NCI-H128 (cell line): ENCODE results near the gene SEZ6L.
"Not testable (repeated sequence)": the region's sequence is repeated elsewhere in the genome, so short reads cannot be mapped to it uniquely, and the experiment has no call there.

ENCODE experiments used
- DNase-seq: peaks from one replicate; lab custom pipeline; 2025; ENCODE audit not compliant: unreplicated experiment; lab: John Stamatoyannopoulos, UW

The SEZ6L gene

GRCh38 chr22:26377170-26377830, 208.0 kb downstream of the SEZ6L start:
- no peak for DNase-seq

DNA sequence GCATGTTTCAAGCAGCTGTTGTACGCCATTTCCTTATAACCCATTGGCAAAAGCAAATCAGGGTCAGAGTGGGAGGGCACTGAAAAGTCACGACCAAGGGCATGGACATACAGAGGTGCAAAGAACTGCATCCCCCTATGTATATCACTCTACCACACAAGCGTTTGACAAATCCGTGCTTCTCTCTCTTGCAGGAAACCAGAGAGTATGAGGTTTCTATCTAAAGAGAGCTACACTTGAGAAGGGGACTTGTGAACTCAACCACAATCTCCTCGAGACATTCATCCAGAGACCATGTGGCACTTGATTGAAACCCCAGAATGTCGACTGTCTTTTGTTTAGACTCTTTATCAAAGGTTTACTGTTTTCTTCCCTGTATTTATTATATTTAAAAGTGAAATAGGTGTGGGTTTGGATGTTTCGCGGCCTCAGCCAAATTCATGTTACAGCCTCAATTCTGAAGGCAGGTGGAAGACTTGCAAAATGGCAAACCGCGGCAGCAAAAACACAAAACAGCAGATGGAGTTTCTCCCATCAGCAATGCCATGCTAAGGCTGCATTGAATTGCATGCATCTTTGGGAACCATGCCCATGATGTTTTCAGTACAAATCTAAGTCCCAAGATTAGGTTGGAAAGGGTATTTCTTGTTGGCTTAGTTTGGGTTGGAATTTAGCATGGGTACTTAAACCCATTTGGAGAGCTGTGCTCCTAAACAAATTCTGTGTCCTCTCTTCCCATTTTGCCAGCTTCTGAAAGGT, 211.0 kb downstream of the SEZ6L start:
- no peak for DNase-seq

DNA sequence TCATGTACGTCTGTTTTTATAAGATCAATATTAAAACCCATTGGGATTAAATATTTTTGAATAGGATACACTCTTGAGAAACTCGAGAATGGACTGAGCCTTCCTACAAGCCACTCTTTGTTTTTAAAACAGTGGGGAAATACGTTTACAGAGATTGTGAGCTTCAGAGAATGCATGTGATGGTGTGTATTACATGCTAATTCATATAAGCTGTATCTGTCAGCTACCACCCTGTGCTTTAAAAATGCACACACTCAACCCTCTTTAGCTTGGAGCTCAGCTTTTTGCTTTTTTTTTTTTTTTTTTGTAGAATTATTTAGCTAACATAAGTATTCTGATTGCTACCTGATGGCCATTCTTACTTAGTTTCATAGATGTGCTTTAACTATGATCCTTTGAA, 213.5 kb downstream of the SEZ6L start:
- DNase-seq = no peak

DNA sequence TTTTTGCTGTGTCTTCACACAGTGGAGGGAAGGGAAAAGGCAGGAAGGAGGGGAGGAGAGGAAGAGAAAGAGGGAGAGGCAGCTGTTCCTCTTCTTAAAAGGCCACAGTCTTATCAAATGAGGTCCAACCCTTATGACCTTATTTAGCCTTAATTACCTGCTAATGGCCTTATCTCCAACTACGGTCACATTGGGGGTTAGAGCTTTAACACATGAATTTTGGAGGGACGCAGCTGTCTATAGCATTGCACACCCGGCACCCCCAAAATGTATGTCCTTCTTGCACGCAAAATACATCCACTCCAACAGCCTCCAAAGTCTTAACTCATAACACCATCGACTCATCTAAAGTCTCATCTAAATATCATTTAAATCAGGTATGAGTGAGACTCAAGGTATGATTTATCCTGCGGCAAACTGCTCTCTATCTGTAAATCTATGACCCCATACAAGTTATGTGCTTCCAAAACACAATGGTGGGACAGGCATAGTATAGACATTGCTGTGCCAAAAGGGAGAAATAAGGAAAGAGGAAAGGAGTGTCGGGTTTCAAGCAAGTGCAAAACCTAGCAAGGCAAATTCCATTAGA, 214.8 kb downstream of the SEZ6L start:
- no peak for DNase-seq

DNA sequence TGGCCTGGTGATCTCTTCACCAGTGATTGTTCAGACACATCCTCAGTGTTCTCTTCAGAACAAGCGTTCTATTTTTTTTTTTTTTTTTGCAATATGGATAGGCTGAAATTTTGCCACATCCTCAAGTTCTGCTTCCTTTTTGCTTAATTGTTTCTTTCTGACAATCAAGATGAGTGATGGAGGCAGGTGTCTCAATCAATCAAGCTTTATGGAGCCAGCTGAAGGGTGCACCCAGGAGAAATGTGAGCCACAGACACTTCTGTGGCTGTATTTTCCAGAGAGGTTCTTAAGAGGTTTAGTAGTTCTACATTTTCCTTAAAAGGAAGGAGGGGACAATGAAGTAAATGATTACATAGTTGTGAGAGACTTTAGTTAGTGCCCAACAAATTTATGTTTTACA, 215.9 kb downstream of the SEZ6L start:
- DNase-seq = no peak

- no peak for DNase-seq
Observed at GRCh38 chr22:26389125-26389524, 219.9 kb downstream of the SEZ6L start.

DNA sequence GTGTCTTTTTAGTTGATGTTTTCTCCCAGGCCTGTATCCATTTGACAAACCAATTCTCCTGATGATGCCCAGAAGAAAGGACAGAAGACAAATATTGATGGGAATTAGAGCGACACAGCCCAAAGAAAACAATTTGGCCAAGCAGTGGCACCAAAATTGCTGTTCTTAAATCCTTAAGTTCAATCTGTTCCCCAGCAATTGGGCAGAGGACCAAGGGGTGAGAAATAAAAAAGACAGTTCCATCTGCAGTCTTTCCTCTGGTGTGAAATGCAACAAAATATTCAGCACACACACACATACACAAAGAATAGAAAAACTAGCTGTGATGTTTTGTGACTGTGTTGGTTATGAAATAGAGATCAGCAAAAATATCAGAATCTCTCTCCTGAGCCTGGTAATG, 221.8 kb downstream of the SEZ6L start:
- DNase-seq = no peak

DNA sequence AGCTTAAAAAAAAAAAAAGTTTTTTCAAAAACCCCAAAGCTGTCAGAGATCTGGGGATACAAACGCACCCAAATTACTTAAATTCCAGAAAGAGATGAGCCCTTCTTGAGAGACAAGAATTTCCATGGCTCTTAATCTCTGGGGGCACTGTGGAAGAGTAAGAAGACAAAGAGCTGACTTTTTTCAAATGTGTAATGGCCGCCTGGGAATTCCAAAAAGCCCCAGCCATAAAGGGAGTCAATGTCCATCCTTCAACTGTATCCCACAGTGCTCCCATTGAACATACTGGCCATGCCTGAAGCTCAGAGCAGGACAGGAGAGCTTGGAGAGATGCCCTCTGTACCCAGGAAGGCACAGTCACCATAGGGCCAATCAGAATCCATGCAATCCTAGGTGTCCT, 222.4 kb downstream of the SEZ6L start:
- no peak for DNase-seq

DNA sequence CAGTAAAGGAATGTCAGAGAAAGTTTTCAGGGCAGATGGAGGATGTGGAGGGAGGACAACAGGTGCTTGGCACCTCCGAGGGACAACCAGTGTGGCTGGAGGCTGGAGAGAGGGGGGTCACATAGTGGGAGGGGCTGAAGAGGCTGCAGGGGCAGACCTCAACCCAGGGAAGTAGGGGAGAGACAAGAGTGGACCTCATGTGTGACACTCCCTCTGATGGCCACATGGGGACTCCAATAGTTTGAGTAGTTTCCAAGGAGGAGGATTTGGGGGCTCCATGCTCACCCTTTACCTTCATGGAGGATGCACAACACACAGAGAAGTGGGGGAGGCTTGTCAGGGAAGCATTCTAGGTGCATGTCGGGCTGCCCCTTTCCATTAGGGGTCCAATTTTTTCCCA, 224.7 kb downstream of the SEZ6L start:
- DNase-seq = no peak

DNA sequence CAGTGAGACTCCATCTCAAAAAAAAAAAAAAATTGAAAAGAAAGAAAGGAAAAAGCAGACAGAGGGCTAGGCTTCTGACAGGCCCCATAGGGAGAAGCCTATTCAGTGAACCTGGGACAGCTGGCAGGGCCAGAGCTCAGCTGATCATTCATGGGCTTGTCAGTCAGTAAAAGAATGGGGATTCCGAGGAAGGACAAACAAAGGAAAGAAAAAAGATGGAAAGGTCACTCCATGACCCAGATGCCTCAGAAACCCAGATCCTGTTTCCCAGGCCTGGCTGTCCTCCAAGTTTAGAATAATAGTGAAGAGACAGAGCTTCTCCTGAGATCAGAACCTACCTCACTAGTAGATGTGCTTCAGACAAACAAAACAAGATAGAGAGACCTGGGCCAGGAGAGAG, 225.5 kb downstream of the SEZ6L start:
- DNase-seq = no peak

DNA sequence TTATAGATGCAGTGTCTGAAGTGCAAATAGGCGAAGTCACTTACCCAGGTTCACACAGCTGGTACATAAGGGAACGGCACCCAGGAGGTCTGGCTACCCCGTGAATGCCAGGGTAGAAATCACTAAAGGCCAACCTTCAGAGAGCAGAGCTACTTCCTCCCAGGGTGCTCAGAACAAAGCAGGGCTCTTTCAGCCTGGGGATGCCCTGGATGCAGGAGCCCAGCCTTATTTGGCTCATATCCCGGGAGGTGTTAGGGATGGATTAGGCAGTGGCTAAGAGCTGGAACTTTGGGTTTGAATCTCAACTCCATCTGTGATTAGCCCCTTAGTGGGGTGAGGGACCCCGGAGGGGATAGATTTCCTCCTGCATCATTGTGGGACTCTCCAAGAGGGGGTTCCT, 226.7 kb downstream of the SEZ6L start:
- DNase-seq = no peak

DNA sequence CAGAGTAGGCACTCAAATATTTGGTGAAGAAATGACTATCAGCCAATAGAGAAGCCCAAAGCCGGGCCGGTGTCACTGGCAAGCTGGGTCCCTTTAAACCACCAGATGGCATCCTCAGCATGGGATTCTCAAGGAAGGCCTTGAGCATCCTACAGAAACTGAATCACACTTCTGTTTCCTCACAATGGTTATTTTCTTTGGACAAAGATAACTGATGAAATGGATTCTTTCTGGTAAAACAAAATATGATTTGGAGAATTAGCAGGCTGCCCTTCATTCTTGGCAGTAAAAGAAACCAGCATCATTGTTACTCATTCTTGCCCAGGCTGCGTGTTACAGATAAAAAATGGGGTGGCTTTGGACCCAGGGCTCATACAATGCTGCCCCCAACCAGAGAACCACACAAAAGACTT, 229.5 kb downstream of the SEZ6L start:
- DNase-seq = no peak

- DNase-seq = no peak
Observed at GRCh38 chr22:26399289-26399688, 230.0 kb downstream of the SEZ6L start.

GRCh38 chr22:26401726-26402125, 232.5 kb downstream of the SEZ6L start:
- DNase-seq = no peak

DNA sequence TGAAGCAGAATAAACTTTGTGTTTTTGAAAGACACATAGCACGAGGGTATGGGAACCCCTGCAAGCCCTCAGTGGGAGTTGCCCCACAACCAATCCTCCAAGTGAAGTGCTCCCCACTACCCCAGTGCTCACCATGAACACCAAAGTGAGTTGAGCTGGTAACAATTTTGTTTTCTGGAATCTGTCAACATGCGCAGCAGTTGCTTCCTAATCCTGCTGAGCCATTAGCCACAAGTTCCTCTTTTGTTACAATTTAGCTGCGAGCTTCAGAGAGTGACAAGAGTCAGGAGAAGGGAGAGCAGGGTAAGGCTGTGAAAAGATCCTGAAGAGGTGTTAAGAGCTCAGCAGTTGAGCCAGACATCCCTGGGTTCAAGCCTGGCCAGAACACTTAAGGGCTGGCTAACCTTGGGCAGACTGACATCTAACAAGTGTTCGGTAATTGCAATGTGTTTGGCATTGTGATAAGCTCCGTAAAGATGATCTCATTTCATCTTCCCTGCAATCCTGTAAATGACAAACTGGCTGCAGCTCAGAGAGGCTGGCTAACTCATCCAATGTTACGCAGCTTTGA, 235.7 kb downstream of the SEZ6L start:
- DNase-seq = no peak

DNA sequence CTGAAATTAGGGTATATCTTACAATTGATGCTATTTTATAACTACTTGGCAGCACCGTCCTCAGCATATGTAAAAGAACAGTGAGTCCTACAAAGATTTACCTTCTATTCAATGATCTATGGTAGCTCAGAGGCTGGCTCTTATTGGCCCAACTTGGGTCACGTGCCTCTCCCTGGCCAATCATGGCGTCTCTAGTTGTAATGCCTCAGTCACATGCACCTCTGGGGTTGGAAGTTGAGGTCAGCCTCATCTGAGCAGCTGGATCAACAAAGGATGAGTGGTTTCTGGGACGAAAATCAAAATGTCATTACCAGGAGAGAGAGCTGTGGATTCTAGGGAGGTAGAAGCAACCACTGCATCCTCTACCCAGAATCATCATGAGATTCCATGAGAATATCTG, 236.9 kb downstream of the SEZ6L start:
- no peak for DNase-seq

DNA sequence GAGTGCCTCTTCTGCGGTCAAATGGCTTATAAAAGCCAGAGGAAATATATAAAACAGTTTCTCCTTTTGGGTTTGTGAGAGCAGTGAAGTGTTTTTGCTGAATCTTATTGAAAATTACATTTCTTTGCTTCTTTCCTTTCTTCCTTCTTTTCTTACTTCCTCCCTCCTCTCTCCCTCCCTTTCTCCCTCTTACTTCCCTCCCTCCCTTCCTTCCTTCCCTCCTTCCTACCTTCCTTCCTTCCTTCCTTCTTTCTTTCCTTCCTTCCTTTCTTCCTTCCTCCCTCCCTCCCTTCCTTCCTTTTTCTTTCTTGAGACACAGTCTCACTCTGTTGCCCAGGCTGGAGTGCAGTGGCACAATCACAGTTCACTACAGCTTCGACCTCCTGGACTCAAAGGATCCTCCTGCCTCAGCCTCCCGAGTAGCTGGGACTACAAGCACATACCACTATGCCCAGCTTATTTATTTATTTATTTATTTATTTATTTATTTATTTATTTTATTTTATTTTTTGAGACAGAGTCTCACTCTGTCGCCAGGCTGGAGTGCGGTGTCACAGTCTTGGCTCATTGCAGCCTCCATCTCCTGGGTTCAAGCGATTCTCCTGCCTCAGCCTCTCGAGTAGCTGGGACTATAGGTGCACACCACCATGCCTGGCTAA, 239.4 kb downstream of the SEZ6L start:
- DNase-seq = not testable (repeated sequence)

GRCh38 chr22:26409719-26410335, 240.6 kb downstream of the SEZ6L start:
- DNase-seq = no peak

DNA sequence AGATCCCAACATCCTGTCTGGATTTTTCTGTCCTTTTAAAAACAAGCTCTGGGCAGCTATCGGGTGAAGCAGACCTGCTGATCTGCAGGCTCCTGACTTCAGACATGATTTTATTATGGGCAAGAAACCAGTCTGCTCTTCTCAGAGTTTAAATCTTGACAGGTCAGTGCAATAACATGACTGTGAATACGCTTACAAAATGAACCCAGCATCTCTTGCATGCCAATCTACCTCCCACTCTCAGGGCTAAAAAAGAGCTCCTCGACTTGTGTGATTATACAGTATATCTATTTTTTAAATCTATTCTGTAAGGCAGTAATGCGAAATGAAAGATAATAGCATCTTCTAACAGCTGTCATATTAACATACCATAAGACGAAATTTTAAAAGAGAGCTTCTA, 241.1 kb downstream of the SEZ6L start:
- DNase-seq = no peak

- no peak for DNase-seq
Observed at GRCh38 chr22:26414347-26414746, 245.1 kb downstream of the SEZ6L start.

DNA sequence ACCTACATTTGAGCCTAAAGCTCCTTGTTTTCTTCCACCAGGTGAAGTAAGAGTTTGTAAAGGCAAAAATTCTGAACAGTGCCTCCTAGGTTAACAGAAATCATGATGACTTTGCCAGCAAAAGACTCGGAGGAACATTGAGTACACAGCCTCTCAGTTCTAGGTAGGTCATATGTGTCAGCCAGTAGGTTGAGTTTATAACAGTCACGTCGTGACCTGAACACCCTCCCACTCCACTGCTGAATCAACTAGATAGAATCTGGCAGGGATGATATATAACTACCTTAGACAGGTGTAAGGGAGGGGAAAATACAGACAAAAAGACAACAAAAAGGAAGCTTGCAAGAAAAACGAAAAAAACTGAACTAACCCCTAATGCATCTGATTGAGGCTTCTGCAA, 247.0 kb downstream of the SEZ6L start:
- DNase-seq = no peak
